Stimulated activated CD4-positive, alpha-beta T cell treated with anti-CD3 and anti-CD28 coated beads, Interleukin-4, amount 100 ng/mL, for 1 hour (primary cell): ENCODE results near the gene IL20RB.

Experiments used
- DNase-seq: peaks from one replicate; pipeline ENCODE4 v3.0.0-alpha.2; 2020

IL20RB gene, protein sequence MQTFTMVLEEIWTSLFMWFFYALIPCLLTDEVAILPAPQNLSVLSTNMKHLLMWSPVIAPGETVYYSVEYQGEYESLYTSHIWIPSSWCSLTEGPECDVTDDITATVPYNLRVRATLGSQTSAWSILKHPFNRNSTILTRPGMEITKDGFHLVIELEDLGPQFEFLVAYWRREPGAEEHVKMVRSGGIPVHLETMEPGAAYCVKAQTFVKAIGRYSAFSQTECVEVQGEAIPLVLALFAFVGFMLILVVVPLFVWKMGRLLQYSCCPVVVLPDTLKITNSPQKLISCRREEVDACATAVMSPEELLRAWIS

DNA sequence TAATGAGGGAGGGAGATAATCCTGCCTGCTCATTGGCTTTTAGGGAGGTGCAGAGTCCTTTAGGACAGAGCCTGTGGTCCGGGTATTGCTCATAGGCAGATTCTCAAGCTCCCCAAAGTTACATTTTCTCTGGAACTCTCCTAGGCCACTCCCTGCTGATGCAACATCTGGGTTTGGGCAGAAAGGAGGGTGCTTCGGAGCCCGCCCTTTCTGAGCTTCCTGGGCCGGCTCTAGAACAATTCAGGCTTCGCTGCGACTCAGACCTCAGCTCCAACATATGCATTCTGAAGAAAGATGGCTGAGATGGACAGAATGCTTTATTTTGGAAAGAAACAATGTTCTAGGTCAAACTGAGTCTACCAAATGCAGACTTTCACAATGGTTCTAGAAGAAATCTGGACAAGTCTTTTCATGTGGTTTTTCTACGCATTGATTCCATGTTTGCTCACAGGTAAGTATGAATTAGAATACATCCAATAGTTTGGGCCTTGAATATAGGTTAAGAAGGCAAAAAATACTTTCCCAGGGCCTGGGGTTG is at the start of gene IL20RB:
Gene IL20RB (plus strand): TSS at position 233 of the 538 bp plus-strand sequence. CDS start 131 bp downstream, at position 364.
- no peak for DNase-seq

DNA sequence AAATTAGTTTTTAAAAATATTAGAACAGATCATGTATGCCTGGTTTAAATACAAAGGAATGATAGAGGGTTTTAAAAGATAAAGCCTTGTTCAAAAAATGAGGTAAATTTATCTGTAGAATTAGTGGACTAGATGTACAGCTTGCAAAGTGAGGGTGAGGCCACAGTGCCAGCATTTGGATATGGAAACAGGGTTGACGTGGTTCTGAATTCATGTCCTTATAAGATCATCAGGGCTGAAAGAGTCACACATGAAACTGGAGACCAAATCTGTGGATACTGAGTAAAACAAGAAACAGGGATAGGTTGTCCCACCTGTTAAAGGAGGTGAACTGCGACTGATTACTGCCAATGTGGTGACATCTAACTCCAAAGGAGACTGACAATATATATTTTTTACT is 49.5 kb upstream of the IL20RB start:
- DNase-seq: no peak

DNA sequence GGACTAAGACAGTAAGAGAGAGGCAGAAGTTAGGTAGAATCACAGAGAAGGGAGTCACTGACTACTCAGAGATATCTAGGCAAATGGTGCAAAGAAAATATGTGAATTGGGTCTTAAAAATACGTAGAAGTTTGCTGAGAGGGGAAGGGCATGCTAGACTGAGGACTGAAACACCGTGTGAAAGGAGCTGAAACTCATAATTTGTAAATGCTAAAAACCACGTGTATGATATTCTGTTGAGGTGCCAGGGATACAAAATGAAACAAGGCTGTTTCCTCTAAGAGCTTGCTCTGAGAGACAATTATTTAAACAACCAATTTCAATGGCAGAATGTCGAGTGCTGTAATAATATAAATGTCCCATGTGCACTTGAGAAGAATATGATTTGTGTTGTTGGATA is 48.6 kb upstream of the IL20RB start:
- DNase-seq: no peak

DNA sequence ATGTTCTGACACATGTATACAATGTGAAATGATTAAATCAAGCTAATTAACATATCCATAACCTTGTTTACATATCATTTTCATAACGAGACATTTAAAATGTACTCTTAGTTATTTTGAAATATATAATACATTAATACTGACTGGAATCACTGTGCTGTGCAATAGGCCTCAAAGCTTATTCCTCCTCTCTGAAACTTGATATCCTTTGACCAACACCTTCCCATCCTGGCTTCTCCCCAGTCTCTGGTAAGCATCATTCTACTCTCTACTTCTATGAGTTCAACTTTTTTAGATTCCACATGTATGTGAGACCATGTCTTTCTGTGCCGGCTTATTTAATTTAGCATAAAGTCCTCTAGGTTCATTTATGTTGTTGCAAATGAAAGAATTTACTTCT is 47.1 kb upstream of the IL20RB start:
- no peak for DNase-seq

DNA sequence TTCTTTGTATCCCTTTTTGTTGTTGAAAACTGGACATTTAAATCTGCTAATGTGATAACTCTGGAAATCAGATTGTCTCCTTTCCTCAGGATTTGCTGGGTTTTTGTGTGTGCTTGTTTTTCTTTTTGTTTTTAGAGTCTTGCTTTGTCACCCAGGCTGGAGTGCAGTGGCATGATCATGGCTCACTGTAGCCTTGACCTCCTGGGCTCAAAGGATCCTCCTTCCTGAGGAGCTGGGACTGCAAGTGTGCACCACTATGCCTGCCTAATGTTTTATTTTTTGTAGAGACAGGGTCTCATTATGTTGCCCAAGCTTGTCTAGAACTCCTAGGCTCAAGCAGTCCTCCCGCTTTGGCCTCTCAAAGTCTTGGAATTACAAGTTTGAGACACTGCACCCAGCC is 44.6 kb upstream of the IL20RB start:
- no peak for DNase-seq

DNA sequence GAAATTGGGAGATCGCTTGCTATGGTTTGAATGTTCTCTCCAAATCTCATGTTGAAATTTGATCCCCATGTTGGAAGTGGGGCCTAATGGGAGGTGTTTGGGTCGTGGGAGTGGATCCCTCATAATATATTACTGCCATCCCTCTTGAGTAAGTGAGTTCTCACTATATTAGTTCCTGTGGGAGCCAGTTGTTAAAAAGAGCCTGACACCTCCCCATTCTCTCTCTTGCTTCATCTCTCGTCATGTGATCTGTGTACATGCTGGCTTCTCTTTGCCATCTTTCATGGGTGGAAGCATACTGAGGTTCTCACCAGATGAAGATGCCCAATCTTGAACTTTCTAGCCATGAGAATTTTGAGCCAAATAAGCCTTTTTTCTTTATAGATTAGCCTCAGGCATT is 43.0 kb upstream of the IL20RB start:
- DNase-seq: no peak

DNA sequence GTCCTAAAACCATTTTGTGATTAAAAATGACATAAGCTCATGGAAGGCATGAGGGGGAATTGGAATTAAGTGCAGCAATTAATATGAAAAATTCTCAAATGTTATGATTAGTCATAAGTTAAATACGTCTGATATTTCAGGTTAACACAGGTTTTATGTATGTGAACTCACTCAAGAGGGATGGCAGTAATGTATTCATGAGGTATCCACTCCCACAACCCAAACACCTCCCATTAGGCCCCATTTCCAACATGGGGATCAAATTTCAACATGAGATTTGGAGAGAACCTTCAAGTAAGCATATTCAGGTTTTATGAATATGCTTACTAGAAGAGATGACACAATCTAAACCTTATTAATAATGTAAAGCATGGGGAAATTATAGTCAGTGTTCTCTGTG is 41.6 kb upstream of the IL20RB start:
- no peak for DNase-seq

DNA sequence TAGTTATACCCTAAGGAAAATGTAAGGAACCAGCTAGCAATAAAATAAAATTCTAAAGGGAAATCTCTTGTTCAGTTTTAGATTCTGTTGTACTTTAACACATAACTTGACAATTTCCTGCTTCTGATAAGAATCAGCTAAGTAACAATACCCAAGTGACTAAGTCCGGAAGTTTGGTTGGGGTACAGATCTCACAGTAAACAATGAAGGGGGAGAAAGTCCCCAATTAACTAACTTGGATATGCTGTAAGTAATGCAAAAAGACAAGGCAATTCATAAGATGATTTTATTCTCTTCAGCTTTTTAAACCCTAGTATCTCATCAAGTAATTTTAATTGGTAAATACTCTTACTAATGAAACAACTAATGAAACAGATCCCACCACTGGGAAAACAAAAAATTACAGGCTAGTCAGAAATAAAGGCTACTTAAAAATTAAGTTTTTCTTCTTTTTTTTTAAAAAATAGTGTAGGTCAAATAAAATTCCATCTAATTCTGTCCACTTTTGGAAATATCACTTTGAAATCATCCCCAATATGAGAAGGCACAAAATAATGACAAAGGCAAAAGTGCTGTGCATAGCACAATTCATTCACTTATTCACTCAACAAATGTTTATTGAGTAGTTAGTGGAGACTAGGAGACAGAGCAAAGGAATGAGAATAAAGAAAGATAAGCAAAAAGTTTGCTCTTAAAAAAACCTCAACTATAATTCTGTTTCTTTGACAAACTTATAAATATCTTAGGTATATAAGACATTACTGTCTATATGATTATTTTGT is 37.8 kb upstream of the IL20RB start:
- no peak for DNase-seq

DNA sequence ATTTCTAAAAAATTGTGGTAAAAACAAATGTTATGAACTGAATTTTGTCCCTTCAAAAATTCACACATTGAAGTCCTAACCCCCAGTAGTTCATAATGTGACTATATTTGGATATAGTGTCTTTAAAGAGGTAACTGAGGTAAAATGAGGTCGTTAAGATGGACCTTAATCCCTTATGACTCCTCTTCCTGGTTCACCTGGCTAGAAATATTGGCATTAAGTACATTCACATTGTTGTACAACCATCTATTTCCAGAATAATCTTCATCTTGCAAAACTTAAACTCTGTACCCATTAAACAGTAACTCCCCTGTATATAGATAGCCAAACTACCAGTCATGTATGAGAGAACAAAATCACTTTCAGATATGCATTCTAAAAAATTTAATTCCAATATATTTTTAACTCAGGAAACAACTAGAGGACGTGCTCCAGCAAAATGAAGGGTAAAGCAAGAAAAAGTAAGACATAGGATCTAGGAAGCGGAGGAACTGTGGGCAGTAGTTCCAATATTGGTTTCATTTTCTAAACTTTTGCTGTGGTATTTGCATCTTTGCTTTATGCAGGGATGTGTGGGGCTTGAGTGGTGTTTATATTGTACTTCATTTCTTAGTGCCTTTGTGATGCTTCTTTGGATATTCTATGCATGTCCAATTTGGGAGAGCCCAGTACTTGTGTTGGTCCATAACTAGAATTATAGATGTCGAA is 36.7 kb upstream of the IL20RB start:
- no peak for DNase-seq

DNA sequence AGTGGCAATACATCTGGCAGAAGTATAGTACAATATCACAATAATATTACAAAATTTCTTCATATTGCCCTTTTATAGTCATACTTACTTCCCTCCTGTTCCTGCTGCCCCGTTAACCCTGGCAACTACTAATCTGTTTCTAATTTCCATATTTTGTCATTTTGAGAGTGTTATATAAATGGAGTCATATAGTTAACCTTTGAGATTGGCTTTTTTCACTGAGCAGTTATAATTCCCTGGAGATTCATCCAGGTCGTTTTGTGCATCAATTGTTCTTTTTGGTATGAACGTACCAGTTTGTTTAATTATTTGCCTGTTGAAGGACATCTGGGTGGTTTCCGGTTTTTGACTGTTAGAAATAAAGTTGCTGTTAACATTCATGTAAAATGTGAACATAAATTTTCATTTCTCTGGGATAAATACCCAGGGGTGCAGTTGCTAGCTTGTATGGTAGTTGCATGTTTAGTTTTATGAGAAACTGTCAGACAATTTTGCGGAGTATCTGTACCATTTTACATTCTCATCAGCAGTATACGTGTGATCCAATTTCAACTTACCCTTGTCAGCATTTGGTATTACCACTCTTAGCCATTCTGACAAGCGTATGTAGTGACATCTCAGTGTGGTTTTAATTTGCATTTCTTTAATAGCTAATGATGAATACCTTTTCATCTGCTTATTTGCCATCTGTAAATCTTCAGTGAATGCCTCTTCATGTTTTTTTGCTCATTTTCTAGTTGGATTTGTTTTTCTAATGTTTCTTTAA is 32.2 kb upstream of the IL20RB start:
- no peak for DNase-seq

DNA sequence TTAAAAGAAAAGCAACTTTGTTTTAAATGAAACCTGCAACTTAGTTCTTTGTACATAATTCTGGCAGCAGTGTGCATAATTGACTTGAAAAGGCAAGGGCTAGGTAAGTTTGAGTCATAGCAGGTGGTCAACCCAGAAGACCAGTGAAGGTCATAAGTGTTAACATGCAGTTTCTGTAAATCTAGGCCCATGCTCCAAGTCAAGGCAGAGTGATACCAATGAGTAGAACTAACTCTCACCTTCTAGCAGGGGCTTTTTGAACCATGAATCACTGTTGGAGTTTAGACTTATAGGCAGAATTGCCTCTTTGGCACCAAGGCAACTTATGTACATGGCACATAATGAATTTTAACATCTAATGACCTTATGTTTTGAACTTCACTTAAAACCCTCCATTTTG is 29.5 kb upstream of the IL20RB start:
- no peak for DNase-seq

DNA sequence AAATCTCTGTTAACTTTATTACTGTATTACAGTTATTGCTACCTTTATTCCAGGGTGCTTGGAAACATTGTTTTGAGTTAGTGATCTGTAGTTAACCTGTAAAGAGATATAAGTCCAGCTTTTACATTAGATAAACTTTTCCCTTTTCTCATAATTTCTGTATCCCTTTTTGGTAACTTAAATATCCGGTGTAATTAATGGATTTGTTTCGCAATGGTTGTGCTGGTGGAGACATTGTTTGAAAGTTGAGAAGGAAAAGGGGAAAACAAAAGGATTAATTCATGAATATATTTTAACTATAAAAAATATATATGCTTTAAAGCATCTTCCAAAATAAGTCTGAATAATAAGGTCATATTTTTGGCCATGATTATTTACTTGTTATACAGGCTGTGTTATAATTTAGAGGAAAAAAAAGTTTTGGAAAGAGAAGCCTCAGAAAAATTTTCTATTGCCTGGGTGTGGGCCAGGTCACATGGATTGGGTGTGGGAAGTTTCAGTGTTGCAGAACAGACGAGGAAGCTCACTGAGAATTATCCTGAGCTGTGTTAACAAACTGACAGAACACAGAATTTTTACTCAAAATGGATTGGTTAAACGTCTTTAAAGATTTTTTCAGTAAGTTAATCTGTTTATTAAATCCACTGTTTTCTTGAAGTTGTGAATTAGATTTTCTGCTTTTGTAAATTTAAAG is 27.7 kb upstream of the IL20RB start:
- no peak for DNase-seq

DNA sequence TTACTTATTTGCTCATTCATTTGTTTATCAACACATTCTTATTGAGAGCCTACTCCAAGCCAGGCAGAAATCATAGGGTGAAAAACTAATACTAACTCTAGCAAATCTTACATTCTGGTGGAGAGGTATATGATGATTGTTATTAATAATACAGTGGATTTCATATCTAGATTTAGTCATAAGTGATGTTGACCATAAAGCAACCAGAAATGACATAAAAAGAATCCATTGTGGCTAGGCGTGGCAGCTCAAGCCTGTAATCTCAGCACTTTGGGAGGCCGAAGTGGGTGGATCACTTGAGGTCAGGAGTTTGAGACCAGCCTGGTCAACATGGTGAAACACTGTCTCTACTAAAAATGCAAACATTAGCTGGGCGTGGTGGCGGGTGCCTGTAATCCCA is 26.2 kb upstream of the IL20RB start:
- no peak for DNase-seq

DNA sequence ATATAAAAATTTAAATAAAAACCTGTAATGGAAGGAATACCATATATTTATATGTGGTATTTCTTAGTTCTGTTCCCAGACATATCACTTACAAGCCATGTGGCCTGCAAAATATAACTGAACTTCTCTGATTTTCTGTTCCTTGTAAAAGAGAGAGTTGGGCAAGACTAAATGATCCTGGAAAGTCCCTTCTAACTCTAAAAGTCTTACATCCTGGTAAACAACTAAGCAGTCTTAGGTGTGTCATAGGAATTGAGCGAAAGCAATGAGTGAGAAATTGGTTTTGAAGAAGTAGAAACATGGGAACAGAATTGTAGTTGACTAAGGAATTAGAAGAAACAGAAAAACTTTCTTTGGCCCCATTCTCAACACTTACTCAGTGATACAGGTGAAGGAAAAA is 25.3 kb upstream of the IL20RB start:
- DNase-seq: no peak

DNA sequence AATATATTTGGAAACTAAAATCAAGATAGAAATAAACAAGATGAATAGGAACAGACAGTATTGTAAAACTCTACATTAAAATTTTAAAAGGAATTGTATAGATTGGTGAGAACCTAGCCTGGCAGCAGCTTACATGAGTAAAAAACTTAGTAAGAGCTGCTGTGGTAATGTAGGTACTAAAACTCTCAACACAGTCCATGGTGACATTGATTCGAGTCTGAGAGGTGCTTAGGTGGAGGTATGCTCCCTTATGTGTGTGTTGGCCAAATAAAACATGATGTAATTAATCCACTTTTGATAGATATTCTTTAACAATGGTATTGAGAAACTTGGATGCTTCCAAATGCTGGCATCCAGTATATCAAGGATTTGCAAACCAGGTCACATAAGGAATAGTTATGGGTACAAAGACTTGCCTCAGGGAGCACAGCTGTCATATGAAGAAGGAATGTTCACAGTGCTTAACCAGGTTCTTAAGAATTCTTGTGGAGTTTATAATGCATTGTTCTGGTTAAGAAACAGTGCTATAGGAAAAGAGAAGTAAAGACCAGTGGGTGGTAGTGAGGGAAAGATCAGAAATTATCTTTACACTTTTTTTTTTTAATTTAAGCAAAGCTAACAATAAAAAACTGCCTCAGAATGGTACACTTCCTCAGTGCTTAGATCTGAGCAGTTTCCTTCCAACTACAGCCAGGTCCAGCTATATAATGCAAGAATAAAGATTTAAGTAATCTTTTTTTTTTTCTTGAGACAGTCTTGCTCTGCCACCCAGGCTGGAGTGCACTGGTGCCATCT is 24.6 kb upstream of the IL20RB start:
- DNase-seq: no peak

DNA sequence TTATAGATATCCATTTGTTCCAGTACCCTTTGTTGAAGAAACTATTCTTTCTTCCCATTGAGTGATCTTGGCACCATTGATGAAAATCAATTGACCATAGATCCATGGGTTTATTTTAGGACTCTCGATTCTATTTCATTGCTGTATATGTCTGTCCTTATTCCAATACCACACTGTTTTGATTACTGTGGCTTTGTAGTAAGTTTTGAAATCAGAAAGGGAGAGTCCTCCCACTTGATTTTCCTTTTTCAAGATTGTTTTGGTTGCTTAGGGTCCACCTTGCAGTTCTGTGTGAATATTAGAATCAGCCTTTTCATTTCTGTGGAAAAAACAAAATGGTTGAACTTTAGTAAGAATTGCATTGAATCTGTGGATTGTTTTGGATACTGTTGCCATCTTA is 20.6 kb upstream of the IL20RB start:
- no peak for DNase-seq

DNA sequence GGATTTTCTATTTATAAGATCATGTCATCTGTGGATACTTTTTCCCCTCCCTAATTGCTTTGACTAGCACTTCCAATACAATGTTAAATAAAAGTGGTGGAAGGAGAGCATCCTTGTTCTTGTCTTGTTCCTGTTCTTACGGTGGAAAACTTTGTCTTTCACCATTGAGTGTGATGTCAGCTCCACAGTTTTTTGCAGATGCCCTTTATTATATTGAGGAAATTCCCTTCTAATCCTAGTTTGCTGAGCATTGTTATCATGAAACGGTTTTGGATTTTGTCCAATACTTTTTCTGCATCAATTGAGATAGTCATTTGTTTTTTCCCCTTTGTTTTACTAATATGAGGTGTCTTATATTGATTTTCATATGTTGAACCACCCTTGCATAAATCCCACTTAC is 19.9 kb upstream of the IL20RB start:
- DNase-seq: no peak

DNA sequence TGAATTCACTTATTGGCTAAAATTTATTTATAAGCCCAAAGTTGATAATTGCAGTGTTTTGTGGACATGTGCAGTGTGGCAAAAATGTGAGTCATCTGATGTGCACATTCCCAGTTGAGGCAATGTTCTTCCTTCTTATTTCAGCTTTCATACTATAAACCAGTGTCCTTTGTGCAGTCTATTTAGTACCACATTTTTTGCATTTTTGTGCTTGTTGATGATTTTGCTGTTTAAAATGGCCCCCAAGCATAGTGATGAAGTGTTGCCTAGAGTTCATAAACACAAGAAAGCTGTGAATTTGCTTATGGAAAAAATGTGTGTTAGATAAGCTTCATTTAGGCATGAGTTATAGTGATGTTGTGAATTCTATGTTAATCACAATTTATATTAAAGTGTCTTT is 19.4 kb upstream of the IL20RB start:
- DNase-seq: no peak

DNA sequence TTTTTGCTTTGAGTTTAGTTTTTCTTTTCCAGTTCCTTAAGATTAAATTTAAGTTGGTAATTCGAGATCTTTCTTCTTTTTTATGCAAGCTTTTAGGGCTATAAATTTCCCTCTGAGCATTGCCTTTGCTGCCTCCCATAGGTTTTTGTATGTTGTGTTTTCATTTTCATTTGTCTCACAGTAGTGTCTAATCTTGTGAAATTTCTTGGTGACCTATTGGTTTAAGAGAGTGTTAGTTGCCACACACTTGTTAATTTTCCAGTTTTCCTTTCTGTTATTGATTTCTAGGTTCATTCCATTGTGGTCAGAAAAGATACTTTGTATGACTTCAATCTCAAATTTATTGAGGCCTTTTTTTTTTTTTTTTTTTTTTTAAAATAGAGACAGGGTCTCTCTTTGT is 18.3 kb upstream of the IL20RB start:
- DNase-seq: no peak

DNA sequence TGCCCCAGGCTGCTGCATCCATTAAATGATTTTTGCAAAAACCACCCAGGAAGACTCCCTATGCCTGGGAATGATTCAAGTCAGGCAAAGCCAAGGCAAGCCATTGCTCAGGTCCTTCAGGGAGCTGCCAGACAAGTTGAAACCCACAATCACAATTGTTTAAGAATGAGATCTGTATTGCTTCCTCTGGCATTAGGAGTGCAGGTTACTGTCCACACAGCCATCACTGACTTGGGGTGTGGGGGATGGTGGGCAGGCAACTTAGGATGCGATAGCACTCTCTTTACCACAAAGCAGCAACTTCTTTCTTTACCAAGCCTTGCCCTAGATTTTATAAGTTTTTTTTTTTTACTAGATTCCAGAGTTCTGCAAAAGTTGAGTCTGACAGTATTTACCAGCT is 15.0 kb upstream of the IL20RB start:
- DNase-seq: no peak

DNA sequence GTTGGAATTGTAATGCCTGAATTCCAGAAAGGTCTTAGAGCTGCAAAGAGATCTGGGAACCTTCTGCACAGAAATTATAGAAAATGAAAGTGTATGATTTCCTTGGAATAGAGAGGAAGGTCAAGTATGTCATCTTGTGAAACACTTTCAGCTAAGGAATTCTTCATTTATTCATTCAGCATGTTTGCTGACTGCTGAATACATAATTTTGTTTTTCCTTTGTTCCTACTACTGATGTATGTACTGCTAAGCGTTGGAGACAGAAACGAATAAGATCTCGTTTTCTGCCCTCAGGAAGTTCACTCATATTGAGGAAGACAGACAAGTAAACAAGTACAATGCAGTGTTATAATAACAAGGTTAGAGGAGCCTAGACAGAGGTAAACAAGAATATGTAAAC is 14.3 kb upstream of the IL20RB start:
- no peak for DNase-seq
